Measurements from ENCODE around the gene LRTM2.

LRTM2 gene

GRCh38 chr12:1797991-1798640 is 22.2 kb upstream of the LRTM2 start:
- DNase-seq (ENCODE audit: low read depth in 3 of 3) = no peak

DNA sequence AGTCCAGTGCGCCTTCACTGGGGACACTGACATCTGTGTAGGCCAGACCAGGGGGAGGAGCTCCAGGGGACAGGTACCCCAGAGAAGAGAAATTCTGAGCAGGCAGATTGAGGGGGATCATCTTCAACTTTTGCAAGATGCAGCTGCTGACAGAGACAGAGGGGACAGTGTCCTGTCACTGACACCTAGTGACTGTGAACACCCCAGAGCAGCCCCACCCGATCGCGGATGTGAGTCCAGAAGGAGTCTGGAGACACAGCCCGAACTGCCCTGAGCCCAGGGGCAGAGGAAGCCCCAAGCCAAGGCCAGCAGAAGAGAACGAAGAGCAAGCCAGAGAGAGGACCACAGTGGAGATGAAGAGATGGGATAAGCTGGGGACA is 21.7 kb upstream of the LRTM2 start:
- DNase-seq (ENCODE audit: low read depth in 3 of 3) = no peak

DNA sequence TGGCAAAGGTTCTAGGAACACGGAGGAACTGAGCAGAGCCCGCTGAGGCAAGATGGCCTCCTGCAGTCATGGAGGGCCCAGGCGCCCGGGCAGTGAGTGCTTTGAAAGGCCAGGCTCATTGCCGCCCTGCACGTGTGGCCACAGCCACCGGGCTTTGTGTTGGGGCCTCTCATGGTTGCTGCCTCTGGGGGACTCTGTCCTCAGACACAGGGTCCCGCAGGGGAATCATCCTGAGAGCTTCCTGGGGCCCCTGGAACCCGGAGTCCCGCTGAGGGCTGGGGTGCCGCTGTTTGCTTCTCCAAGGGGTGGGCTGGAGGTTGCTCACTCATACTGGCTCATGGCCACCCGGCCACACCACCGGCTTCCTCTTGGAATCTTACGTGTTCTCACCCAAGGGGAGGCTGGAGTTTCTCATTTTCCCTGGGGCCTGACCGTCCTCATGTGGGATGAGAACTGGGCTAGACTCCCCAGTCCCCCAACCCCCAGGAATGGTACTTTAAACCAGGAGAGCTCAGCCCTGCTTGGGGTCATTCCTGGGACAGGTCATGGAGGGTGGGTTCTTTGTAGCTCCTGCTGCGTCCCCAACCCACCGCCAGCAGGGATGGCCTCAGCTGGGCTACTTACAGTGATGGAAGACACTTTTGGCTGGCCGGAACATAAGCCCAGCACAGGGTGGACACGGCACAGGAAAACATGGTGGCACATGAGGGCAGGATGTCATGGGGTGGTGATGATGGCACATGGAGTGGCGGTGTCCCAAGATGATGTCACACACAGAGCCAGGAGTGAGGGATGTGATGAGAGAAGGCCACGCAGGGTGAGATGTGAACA is 21.1 kb upstream of the LRTM2 start:
- no peak for DNase-seq (ENCODE audit: low read depth in 3 of 3)

DNA sequence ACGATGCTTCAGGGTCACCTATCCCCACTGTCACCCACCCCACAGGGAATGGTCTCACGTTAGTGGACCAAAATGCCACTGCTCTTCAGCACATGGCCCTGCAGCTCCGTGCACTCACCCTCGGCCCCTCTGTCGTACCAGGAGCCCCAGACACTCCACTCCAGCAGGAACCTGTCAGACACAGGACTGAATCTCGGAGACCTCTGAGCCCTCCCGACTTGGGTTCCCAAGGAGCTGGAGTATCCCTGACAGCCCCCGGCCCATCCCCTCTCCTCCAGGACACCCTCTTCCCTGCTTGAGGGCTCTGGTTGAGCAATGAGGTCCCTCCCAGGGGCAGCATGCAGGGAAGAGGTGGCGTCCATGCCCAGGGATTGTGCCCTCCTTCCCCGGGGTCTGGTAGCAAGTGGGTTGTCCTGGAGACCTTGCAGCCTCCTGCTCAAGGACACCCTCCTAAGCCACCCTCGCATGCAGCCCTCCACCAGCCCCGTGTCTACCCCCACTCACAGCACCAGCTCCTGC is 20.4 kb upstream of the LRTM2 start:
- DNase-seq (ENCODE audit: low read depth in 3 of 3) = no peak

DNA sequence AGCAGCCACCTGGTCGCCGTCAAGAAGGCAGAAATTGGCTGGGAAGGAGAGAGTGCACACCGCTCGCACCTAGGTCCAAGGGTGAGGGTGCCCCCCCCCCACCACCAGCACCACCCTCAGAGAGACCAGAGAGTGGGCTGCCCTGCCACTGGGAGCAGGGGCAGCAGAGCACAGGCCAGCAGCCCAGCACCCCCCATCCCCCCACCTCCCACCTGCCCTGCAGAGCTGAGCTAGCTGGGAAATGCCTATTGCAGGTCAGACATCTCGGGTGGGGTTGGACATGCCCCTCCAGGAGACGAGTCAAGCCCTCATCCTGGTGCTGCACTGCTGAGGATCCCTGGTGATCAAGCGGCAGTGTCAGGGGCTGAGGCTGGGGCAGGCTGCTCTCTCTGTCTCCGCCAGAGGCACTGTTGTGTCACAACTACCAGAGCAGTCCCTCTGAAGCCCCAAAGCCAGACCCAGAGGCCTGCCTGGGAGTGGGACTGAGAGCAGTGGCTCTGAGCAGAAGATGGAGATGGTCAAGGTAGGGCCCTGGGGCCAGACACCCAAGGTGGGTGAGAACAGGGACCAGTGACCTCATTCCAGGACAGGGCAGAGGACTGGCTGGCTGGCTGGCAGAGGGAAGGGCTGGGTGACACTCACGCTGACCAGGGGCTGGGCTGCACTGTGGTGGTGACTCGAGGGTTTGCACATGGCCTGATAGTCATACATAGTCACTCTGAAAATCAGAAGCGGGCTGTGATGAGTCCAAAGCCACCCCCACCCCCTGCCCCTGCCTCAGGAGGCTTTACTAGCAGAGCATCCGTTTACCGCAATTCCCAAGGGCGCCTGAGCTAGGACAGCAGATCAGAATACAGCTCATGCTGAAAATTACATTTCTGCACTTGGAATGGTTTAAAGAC is 19.7 kb upstream of the LRTM2 start:
- no peak for DNase-seq (ENCODE audit: low read depth in 3 of 3)

DNA sequence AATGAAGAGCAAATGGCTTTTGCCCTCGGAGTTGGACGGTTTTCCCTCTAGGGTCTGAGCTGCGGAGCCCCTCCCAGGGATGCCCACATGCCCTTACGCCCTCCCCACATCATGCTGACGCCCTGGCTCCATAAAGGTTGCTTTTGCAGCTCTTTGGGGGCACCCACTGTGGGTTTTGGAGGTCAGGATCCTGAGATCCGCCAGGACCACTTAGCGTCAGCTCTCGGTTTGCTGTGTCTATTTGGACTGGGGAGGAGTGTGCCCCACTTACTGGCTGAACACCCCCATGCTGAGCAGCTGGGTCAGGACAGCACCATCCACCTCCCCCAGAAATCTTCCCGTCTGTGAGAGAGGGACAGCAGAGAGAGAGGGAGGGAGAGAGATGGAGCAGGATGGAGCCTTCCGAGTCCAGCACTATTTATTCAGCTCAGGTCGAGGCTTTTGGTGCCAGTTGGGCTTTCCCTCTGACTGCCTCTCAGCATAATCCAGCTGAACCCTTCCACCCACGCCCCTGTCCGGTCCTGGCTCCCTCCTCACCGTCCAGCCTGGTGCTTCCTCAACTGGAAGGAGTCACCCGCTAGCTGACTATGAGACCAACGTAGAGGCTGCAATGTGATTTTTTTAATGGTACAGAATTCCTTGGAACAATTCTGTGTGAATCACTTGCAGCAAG is 18.9 kb upstream of the LRTM2 start:
- no peak for DNase-seq (ENCODE audit: low read depth in 3 of 3)

DNA sequence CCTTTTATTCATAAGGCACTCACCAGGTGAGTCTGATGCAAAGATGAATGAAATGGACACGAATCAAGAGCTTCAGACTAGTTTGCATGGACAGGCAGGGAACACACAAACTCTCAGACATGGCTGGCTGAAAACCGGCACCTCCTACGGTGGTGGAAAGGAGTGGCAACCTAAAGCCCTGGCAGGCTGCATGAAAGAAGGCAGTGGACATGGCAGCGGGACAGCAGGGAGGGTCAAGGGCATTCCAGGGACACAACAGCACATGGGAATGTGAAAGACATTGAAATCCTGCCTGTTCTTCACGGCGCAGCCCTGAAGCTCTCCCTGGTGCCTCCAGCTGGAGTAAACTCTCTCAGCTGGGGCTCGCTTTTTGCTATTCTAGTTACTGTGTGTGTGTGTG is 16.6 kb upstream of the LRTM2 start:
- DNase-seq (ENCODE audit: low read depth in 3 of 3) = no peak

DNA sequence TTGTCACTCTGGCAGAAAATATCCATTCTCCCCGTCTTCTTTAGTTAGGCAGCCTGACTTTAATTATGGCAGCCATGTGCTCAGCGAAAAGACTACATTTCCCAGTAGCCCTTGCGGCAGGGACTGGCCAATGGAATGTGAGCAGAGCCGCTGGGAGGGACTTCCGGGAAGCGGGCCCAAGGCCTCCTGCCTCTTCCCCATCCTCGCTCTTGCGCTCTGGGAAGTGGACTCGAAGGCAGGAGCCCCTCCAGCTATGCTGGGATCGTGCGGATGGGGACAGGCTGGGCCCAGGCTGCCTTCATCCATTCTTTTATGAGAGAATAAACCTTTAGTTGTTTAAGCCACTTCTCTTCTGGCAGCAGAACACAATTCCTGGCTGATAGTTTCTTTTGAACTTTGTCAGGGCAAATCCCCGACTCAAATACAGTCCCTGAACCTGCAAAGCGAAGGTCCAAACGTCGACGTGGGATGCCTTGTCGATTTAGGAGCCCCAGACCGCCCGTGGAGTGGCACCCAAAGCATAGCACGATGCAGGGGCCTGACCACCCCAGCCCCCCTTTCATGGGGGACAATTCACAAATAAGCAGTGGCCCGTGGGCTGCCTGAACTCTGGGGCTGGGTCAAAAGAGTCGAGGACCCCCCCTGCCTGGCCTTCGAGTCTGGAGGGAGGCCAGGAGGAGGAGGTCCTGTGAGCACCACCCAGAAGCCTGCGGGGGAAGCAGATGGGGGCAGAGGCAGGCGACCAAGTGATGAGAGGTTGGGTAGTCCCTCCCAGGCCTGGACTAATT is 15.6 kb upstream of the LRTM2 start:
- peak; percentile 70 to 86 (median 81) for DNase-seq (ENCODE audit: low read depth in 3 of 3)

- DNase-seq (ENCODE audit: low read depth in 3 of 3) = no peak
Measured at GRCh38 chr12:1805441-1806081, 14.8 kb upstream of the LRTM2 start.

DNA sequence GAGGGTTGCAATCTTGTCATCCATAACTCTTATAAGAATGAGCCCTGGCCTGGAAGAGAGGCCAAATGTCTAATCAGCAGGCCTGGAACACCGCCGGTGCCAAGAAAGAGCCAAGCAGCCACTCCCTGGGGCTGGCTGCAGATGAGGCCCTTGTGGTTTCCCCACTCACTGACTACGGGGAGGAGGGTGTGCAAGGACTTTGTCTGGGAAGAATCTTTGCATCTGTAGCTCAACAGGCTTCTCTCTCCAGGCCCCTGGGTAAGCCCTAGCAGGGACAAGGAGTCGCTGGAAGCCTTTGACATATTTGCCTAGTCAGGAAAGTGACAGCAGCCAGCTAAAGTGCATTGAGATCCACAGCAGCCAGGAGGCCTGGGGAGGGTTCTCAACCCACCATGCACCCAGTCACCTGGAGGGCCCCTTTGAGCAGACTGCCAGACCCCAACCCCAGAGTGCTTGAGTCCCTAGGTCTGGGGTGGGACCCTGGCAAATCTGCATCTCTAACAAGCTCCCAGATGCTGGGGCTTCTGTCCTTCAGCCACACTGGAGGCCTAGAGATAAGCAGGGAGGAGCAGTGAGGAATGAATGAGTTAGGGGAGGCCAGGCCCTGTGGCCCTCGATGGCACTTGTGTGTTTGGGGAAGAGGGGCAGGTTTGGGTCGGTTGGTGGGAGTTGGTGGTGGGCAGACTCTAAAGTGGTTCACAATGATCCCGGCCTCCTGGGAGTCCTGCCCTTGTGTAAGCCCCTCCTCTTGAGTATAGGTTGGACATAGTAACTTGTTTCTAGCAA is 13.9 kb upstream of the LRTM2 start:
- DNase-seq (ENCODE audit: low read depth in 3 of 3) = no peak

- DNase-seq (ENCODE audit: low read depth in 3 of 3) = no peak
Measured at GRCh38 chr12:1807087-1807860, 13.1 kb upstream of the LRTM2 start.

- no peak for DNase-seq (ENCODE audit: low read depth in 3 of 3)
Measured at GRCh38 chr12:1808036-1808797, 12.1 kb upstream of the LRTM2 start.

- no peak for DNase-seq (ENCODE audit: low read depth in 3 of 3)
Measured at GRCh38 chr12:1808798-1809480, 11.4 kb upstream of the LRTM2 start.

GRCh38 chr12:1809591-1810190 is 10.7 kb upstream of the LRTM2 start:
- no peak for DNase-seq (ENCODE audit: low read depth in 3 of 3)

- DNase-seq (ENCODE audit: low read depth in 3 of 3) = no peak
Measured at GRCh38 chr12:1810201-1810930, 10.0 kb upstream of the LRTM2 start.

DNA sequence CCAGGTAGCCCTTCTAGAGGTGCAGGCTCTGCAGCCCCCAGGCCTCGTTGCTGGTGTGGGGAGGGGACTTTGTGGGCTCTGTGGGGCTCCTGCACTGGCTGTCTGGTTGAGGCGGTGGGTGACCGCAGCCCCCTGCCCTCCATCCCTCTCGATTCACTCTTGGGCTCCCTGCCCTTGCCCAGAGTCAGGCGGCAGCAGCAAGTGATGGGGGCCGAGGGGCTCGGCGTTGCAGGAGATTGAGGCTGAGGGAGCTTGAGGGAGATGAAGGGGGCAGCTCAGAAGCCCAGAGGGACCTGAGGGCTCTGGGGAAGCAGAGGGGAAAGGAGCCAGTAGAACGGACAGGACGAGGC is 9.5 kb upstream of the LRTM2 start:
- no peak for DNase-seq (ENCODE audit: low read depth in 3 of 3)

Measured in stimulated activated CD4-positive, alpha-beta T cell treated with anti-CD3 and anti-CD28 coated beads, TNF-alpha, amount 100 ng/mL, for 24 hours (primary cell).